SH-SY5Y (cell line): ENCODE results near the gene PHOX2B.
A peak's percentile ranks its signal among the peaks of the same experiment; 100 is the strongest.

Source experiments
- GATA2 ChIP-seq: IDR thresholded peaks from 2 replicates; pipeline ENCODE4 v1.6.1; 2011; ENCODE audit warnings: mild to moderate bottlenecking, low read depth, low read length
- GATA3 ChIP-seq: IDR thresholded peaks from 2 replicates; pipeline ENCODE4 v1.6.1; 2011; ENCODE audit warnings: low read depth, mild to moderate bottlenecking, low read length, moderate library complexity

The PHOX2B gene

DNA sequence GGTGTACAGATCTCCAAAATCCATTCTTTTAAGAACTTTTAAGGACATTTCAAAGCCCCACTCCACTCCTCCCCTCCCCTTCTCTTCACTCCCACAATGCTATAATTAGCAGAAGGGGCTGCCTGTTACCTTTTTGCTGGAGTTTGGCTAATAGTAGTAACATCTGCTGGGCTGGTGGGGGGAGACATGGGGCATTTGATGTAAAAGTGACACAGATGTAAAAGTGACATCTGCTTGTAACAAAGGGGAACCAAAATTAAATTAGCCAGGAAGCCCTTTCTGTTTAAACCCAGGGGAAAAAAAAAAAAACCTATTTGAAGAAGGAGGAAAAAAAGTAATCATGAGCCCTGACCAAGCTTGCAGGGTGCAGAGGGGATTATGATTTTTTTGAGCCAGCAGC, 5.4 kb upstream of the PHOX2B start:
- no peak for TF ChIP-seq GATA3
- no peak for TF ChIP-seq GATA2

DNA sequence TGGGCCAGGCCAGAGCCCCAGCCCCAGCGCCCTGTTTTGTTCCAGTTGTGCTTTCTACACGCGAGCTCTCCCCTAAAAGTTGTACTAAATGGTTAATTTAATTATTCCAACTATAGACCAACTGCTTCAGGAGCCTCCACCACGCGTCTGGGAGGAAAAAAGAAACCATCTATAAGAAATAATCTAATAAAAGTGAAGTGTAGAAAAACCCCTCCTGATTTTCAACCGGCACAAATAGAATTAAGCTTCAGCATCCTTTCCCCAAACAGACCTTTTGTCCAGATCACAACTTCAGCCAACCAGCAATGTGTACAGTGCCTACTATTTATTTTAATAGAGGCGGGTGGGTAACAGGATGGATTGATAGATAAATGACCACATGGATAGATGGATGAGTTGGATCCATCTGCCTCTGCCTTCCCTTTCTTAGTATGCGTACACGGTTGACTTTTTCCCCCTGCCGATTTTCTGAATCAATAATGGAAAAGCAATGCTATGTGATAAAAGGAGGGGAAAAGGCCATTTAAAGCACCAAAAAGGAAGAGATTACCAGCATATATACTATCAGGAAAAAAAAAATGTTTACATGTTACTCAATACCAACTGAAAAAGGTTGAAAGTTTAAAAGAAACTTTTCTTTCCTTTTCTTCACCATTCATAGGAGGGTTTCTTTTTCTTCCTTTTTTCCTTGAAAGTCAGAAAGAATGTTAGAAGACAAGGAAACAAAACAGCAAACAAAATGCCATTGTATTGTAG, 3.7 kb upstream of the PHOX2B start:
- TF ChIP-seq GATA3 (no peak), GATA2 (0 out of 2 replicates have a peak, but pooled peaks have one; percentile 7)

DNA sequence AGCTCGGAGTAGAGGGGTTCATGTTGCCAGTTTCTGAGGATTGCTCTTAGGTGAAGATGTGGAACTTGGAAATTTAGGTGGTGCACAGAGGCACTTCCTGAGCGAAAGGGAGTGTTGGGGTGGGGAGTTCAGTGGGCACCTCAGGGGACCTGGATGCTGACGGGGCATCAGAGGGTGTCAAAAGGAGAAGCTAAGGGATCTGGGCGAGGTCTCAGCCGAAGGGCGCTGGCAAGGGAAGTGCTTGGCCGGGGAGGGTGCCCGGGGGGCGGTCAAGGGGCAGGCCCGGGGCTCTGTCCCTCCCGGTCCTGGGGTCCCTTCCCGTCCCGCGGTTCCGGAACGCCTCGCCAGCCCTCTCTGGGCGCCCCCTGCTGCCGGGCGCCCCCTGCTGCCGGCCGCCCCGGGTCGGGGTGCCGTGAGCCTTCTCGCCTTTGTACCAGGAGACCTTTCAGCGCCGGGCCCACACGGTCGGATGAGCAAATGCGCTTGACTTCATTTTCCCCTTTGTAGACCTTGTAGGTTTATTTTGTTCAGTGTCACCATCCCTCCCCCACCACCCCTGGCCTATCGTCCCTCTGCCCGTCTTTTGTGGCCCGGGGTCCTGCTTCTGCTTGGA, 3.0 kb upstream of the PHOX2B start:
- no peak for TF ChIP-seq GATA3
- TF ChIP-seq GATA2 = no peak

DNA sequence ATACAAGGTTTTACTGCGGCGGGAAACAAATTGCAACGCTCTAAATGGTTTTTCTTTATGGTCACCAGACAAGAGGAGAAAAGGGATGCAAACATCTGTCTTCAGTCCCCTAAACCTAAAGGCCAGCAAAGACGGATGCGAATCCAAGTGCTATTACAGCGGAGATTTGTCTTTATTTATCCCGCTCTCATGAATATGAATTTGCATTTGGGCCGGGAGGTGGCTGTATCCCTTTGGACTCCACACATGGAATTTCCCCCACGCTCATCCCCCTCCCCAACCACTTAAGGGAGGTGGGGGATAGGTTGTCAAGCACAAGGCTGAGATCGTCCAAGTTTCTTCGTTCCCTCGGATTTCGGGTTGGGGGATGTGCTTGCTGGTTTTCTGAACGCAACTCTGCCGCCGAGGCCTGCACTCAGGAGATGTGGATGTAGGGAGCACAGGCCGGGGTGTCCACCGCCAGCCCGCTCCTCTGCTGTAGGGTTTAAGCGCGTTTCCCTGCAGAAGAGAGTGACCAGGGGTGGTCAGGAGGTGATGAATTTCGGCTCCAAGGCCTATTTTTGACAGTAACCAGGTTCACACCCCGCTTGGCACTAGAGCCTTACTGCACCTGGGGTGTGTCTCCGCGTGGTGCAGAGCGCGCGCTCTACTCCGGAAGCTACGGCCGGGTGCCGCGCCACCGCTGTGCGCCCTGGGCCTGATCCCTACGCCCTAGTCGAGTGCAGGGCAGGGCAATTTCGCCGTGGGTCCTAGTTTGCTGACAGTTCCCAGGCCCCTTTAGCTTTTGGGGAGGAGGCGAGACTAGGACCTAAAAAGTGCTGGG, 2.3 kb upstream of the PHOX2B start:
- no peak for TF ChIP-seq GATA3
- TF ChIP-seq GATA2 = no peak

- TF ChIP-seq GATA2 (no peak), GATA3 (no peak)
Measured at GRCh38 chr4:41750121-41750625, 1.6 kb upstream of the PHOX2B start.

DNA sequence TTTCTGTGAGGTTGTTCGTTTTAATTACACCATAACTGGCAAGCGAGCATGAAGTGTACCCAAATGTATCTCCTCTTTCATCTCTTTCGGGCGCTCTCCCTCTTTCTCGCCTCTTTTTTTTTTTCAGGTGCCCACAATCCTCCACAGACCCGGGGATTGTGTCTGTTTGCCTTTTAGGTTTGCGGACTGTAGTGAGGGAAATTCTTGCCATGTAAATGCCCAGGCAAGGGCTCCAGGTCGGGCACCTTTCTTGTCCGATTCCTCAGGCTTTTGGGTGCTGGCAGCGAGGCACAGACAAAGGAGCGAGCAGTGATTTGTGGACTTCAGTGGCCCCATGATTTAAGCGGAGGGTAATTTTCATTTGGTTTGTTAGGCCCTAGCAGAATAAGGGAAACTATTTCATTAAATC, 1.1 kb upstream of the PHOX2B start:
- no peak for TF ChIP-seq GATA3
- peak; percentile 58 for TF ChIP-seq GATA2

- TF ChIP-seq GATA3 (no peak), GATA2 (no peak)
Measured at GRCh38 chr4:41748074-41748570, 403 bp downstream of the PHOX2B start.

DNA sequence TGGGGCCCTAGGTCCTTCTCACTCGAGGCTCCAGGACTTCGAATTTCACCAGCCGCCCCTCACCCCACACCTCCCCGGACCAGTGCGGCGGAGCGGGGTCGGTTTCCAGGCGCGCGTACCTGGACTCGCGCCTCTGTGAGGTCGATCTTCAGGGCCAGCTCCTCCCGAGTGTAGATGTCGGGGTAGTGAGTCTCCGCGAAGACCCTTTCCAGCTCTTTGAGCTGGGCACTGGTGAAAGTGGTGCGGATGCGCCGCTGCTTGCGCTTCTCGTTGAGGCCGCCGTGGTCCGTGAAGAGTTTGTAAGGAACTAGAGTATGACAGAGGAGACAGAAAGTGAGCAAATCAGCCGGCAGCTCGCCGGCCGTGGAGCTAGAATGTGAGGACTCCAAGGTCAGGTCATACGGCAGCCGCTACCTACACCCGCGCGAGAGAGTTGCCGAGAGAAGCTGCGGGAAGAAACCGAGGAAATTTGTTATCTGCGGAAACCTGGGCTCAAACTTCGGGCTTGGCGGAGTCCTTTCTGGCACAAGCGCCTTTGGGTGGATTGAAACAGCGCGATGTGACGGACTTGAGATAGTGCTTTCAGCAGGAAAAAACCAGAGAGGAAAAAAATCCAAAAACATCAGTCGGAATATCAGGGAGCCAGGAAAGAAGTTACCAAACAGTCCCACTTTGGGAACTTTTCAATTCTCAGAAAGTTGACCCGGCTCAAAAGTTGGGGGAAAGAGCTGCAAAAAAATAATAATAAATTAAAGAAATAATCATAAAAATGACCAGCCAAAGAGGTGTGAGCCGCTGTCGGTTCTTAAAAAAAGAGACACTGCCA, 1.1 kb downstream of the PHOX2B start:
- TF ChIP-seq GATA2 (no peak), GATA3 (no peak)

DNA sequence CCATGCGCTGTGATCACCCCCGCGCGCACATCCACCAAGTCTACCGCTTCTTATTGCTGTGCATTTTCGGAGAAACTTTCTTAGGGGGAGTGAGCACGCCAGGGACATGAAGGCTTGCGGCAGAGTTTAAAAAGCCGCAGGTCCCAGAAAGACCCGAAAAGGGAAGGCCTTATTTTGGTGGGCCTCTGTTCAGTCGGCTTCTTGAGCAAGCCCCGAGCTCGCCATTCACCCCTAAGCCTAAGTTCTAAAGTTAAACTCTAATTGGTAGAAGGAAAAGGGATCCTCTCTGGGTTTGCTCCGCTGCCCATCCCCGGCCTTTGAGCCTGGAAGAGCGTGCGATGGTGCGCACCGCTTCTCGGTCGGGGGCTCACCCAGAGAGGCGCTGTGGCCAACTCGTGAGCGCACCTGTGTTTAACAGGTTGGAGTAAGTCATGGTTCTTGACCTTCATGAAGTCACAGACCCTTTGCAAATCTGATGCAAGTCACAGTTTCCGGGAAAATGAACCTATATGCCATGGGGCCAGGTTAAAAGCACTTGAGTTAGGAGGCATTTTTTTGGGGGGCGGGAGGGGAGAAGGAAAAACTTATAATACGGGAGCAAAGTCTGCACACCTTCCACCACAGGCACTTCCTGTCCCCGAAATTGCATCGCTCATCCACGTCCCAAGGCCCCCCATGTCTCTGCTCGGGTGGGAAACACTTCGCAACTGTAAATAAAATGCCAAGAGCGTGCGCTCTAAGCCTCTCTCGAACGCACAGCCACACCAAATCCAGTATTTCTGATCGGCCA, 1.9 kb downstream of the PHOX2B start:
- TF ChIP-seq GATA3 = no peak
- TF ChIP-seq GATA2 = no peak

DNA sequence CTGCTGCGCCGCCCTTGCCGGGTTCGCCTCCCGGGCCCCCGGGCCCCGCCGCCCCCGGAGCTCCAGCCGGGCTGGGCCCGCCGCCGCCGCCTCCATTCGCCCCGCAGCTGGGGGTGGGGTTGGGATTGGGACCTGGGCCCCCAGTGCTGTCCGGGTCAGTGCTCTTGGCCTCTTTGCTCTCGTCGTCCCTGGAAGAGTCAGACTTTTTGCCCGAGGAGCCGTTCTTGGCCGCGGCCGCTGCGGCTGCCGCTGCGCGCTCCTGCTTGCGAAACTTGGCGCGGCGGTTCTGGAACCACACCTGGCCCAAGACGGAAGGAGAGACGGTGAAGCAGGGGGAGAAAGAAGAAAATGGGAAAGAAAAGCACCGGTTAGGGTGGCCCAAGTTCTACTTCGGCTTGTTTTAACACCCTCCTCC, 2.5 kb downstream of the PHOX2B start:
- TF ChIP-seq GATA3 = no peak
- TF ChIP-seq GATA2 = no peak

GRCh38 chr4:41745292-41746024, 3.1 kb downstream of the PHOX2B start:
- TF ChIP-seq GATA3 (no peak), GATA2 (no peak)

GRCh38 chr4:41744572-41745291, 3.8 kb downstream of the PHOX2B start:
- TF ChIP-seq GATA2 (no peak), GATA3 (no peak)

DNA sequence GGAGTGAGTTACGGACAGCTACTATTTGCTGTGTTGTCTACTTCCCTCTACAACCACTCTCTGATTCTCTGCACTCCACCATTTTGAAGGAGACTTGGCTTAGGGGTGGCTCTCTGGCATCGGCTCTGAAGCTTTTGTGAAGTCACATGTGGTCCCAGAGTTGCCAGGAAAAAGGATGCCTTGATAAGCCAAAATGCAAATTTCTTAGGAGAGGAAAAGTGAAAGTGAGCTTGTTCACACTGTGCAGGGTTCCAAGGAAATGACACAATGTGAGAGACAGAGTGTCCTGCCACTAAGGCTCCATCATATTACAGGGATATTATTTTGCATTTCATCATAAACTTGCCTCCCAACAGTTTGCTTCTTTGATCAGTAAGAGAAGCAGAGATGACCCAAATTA, 7.2 kb downstream of the PHOX2B start:
- no peak for TF ChIP-seq GATA2
- TF ChIP-seq GATA3 = no peak
